ENCODE results near the gene APOL4.
"Not testable (repeated sequence)": the region's sequence is repeated elsewhere in the genome, so short reads cannot be mapped to it uniquely, and the experiment has no call there.

Gene APOL4, protein sequence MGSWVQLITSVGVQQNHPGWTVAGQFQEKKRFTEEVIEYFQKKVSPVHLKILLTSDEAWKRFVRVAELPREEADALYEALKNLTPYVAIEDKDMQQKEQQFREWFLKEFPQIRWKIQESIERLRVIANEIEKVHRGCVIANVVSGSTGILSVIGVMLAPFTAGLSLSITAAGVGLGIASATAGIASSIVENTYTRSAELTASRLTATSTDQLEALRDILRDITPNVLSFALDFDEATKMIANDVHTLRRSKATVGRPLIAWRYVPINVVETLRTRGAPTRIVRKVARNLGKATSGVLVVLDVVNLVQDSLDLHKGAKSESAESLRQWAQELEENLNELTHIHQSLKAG

GRCh38 chr22:36201630-36202319 lies at the start of gene APOL4:
TSS of gene APOL4 (minus strand) at chr22:36201809. CDS start at chr22:36201734, 75 bp downstream.
- H3K4me1 ChIP-seq (ENCODE audit: control insufficient read depth, insufficient read depth, low read length) = peaks cover 9% of the 10 kb centered on the region
- H3K9ac ChIP-seq (ENCODE audit: low read depth, low read length) = no peak within 1 kb of the TSS
- H3K27me3 ChIP-seq (ENCODE audit: control insufficient read depth, insufficient read depth, low read length) = no peaks in the 10 kb centered on the region
- H3K9me3 ChIP-seq (ENCODE audit: control insufficient read depth, insufficient read depth, low read length) = no peaks in the 10 kb centered on the region
- no peak within 1 kb of the TSS for H3K4me3 ChIP-seq (ENCODE audit: low read depth, low read length)
- H3K36me3 ChIP-seq (ENCODE audit: control insufficient read depth, insufficient read depth, low read length) = no peaks in the 10 kb centered on the region

GRCh38 chr22:36250292-36250960 lies 48.8 kb upstream of the APOL4 start:
- not testable (repeated sequence) for H3K9me3 ChIP-seq (ENCODE audit: control insufficient read depth, insufficient read depth, low read length); H3K27me3 ChIP-seq (ENCODE audit: control insufficient read depth, insufficient read depth, low read length); H3K9ac ChIP-seq (ENCODE audit: low read depth, low read length); H3K4me3 ChIP-seq (ENCODE audit: low read depth, low read length); H3K4me1 ChIP-seq (ENCODE audit: control insufficient read depth, insufficient read depth, low read length); H3K36me3 ChIP-seq (ENCODE audit: control insufficient read depth, insufficient read depth, low read length)

DNA sequence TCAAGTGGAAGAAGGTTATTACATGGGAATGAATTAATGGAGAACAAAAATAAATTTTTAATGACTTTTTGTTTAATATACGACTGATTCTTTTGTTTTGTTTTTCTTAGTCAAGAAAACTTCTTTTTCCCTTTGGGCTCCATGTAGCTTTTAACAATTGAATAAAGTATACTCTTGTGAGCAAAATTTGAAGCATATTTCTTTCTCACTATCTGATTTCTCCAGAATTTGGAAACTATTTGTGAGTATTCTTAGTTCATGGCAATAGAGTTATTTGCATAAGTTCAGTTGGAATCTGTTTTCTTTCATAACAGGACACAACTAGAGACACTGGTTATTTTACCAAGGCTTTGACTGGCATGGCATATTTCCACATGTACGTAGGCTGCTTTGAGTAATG lies 47.6 kb upstream of the APOL4 start:
- Histone ChIP-seq H3K27me3 (ENCODE audit: control insufficient read depth, insufficient read depth, low read length) (no peaks in the 10 kb centered on the region), H3K4me1 (ENCODE audit: control insufficient read depth, insufficient read depth, low read length) (peaks cover 5% of the 10 kb centered on the region), H3K9me3 (ENCODE audit: control insufficient read depth, insufficient read depth, low read length) (peaks cover 6% of the 10 kb centered on the region), H3K9ac (ENCODE audit: low read depth, low read length) (no peak overlapping the region), H3K4me3 (ENCODE audit: low read depth, low read length) (no peak overlapping the region), H3K36me3 (ENCODE audit: control insufficient read depth, insufficient read depth, low read length) (no peaks in the 10 kb centered on the region)

- Histone ChIP-seq H3K27me3 (ENCODE audit: control insufficient read depth, insufficient read depth, low read length) (no peaks in the 10 kb centered on the region), H3K9ac (ENCODE audit: low read depth, low read length) (no peak overlapping the region), H3K4me3 (ENCODE audit: low read depth, low read length) (no peak overlapping the region), H3K4me1 (ENCODE audit: control insufficient read depth, insufficient read depth, low read length) (peaks cover 5% of the 10 kb centered on the region), H3K36me3 (ENCODE audit: control insufficient read depth, insufficient read depth, low read length) (no peaks in the 10 kb centered on the region), H3K9me3 (ENCODE audit: control insufficient read depth, insufficient read depth, low read length) (peaks cover 6% of the 10 kb centered on the region)
Observed at GRCh38 chr22:36247955-36248354, 46.3 kb upstream of the APOL4 start.

- Histone ChIP-seq H3K9ac (ENCODE audit: low read depth, low read length) (no peak overlapping the region), H3K9me3 (ENCODE audit: control insufficient read depth, insufficient read depth, low read length) (peaks cover 6% of the 10 kb centered on the region), H3K4me3 (ENCODE audit: low read depth, low read length) (no peak overlapping the region), H3K27me3 (ENCODE audit: control insufficient read depth, insufficient read depth, low read length) (no peaks in the 10 kb centered on the region), H3K4me1 (ENCODE audit: control insufficient read depth, insufficient read depth, low read length) (peaks cover 4% of the 10 kb centered on the region), H3K36me3 (ENCODE audit: control insufficient read depth, insufficient read depth, low read length) (no peaks in the 10 kb centered on the region)
Observed at GRCh38 chr22:36246718-36247117, 45.1 kb upstream of the APOL4 start.

- Histone ChIP-seq H3K27me3 (ENCODE audit: control insufficient read depth, insufficient read depth, low read length) (no peaks in the 10 kb centered on the region), H3K9me3 (ENCODE audit: control insufficient read depth, insufficient read depth, low read length) (peaks cover 6% of the 10 kb centered on the region), H3K4me3 (ENCODE audit: low read depth, low read length) (no peak overlapping the region), H3K4me1 (ENCODE audit: control insufficient read depth, insufficient read depth, low read length) (no peaks in the 10 kb centered on the region), H3K9ac (ENCODE audit: low read depth, low read length) (no peak overlapping the region), H3K36me3 (ENCODE audit: control insufficient read depth, insufficient read depth, low read length) (no peaks in the 10 kb centered on the region)
Observed at GRCh38 chr22:36245805-36246356, 44.3 kb upstream of the APOL4 start.

DNA sequence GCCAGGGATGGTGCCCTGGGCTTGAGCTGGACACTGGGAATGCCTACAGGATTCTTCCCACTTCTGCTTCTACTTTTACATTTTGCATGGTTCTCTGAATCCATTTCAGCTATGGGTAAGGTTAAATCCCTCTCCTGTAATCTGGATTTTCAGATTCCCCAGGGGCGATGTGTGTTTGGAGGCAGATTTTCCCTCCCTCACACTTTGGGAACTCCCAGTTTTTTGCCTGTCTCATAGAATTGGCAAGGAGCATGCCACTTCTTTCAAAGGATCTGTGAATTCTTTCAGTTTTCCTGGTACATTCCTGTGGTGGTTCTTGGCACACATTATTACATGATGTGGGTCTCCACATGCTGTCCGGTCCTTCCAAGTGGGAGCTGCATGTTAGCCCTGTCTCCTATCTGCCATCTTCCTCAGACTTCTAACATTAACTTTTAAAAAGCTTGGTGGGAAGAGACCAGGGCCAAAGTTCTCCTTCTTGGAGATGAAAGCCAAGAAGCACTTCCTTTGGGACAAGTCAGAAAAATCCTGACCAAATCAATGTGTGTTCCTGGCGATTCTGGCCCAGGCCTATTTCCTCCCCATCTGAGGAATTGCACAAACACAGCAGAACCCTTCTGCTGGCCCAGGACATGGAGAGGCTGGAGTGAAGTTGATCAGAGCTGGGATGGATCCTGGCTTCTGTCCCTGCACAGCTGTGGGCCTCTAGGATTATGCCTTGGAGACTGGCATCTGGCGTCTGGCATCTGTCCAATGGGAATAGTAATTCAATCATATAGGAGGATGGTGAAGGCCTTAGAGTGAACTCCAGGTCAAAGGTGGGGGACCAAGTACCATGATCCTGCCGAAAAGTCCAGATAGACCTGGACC lies 43.1 kb upstream of the APOL4 start:
- Histone ChIP-seq H3K36me3 (ENCODE audit: control insufficient read depth, insufficient read depth, low read length) (no peaks in the 10 kb centered on the region), H3K27me3 (ENCODE audit: control insufficient read depth, insufficient read depth, low read length) (no peaks in the 10 kb centered on the region), H3K4me1 (ENCODE audit: control insufficient read depth, insufficient read depth, low read length) (peaks cover 3% of the 10 kb centered on the region), H3K9me3 (ENCODE audit: control insufficient read depth, insufficient read depth, low read length) (peaks cover 6% of the 10 kb centered on the region), H3K9ac (ENCODE audit: low read depth, low read length) (no peak overlapping the region), H3K4me3 (ENCODE audit: low read depth, low read length) (no peak overlapping the region)

DNA sequence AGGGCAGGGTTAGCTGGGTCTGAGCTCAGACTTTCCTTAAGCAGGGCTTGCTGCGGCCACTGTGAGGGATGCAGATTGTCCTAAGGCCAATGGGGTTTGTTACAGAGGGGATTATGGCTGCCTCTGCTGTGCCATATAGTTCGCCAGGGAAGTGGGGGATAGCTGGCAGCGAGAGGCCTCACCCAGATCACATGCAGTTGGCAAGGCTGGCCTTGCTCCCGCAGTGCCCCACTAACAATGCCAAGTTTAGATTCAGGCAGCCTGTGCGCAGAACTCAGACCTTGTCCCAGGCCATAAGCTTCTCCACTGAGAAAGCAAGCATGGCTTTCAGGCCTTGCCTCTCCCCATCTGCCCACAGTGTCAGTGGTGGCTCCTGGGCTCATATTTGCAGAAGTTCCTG lies 42.4 kb upstream of the APOL4 start:
- no peaks in the 10 kb centered on the region for H3K36me3 ChIP-seq (ENCODE audit: control insufficient read depth, insufficient read depth, low read length)
- H3K27me3 ChIP-seq (ENCODE audit: control insufficient read depth, insufficient read depth, low read length) = no peaks in the 10 kb centered on the region
- peaks cover 9% of the 10 kb centered on the region for H3K4me1 ChIP-seq (ENCODE audit: control insufficient read depth, insufficient read depth, low read length)
- peaks cover 6% of the 10 kb centered on the region for H3K9me3 ChIP-seq (ENCODE audit: control insufficient read depth, insufficient read depth, low read length)
- H3K4me3 ChIP-seq (ENCODE audit: low read depth, low read length) = no peak overlapping the region
- no peak overlapping the region for H3K9ac ChIP-seq (ENCODE audit: low read depth, low read length)

GRCh38 chr22:36239401-36240171 lies 38.0 kb upstream of the APOL4 start, which contains the start of gene APOL2:
TSS of gene APOL2 (minus strand) at chr22:36239527. CDS start at chr22:36233162, 6,365 bp downstream.
- Histone ChIP-seq H3K9me3 (ENCODE audit: control insufficient read depth, insufficient read depth, low read length) (no peaks in the 10 kb centered on the region), H3K4me1 (ENCODE audit: control insufficient read depth, insufficient read depth, low read length) (peaks cover 13% of the 10 kb centered on the region), H3K36me3 (ENCODE audit: control insufficient read depth, insufficient read depth, low read length) (no peaks in the 10 kb centered on the region), H3K27me3 (ENCODE audit: control insufficient read depth, insufficient read depth, low read length) (no peaks in the 10 kb centered on the region), H3K9ac (ENCODE audit: low read depth, low read length) (peak within 1 kb of the TSS; percentile 85), H3K4me3 (ENCODE audit: low read depth, low read length) (peak within 1 kb of the TSS; percentile 76)

DNA sequence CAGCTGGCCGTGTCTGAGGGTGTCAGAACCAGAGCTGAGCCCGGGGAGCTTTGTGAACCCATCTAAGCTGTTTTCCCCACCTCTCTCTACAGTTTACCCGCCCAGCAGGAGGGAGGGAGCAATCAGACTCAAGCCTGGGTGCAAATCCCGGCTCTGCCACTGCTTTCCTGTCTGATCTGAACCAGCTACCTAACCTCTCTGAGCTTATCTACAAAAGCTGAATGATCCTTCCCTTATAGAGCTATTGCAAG lies 37.5 kb upstream of the APOL4 start:
- H3K9me3 ChIP-seq (ENCODE audit: control insufficient read depth, insufficient read depth, low read length) = no peaks in the 10 kb centered on the region
- peak overlapping the region; percentile 76 for H3K4me3 ChIP-seq (ENCODE audit: low read depth, low read length)

More for the DNA sequence above, 37.5 kb upstream of the APOL4 start:
- no peaks in the 10 kb centered on the region for H3K36me3 ChIP-seq (ENCODE audit: control insufficient read depth, insufficient read depth, low read length)
- H3K9ac ChIP-seq (ENCODE audit: low read depth, low read length) = peak overlapping the region; percentile 85
- peaks cover 13% of the 10 kb centered on the region for H3K4me1 ChIP-seq (ENCODE audit: control insufficient read depth, insufficient read depth, low read length)
- H3K27me3 ChIP-seq (ENCODE audit: control insufficient read depth, insufficient read depth, low read length) = no peaks in the 10 kb centered on the region
